ENCODE results near the gene GPR162. TPM values are rescaled to one million over a fixed set of nuclear protein-coding genes. Genes with fewer than 3 reads are reported as not detected.

The GPR162 gene
- polyA plus RNA-seq, 2 of the 4 experiments (the other 2 are of a cell fraction), result 1.7 to 1.8 TPM

- POLR2A ChIA-PET, result interaction anchor here (1.0 to 1.1 kb wide), 2 partner anchors 59 to 72 kb away, joined by 4 to 5 read pairs; partner anchors contain the start of genes MLF2 and PTMS
- 18% methylated on average over 18 of the region's 19 CpGs for WGBS (ENCODE audit: missing lambda C conversion rate)
These were observed 3.9 kb downstream of the GPR162 start for GRCh38 chr12:6825398-6826124.

GRCh38 chr12:6826125-6826733 lies 4.6 kb downstream of the GPR162 start:
- WGBS (ENCODE audit: missing lambda C conversion rate), result 65% methylated on average over 17 of the region's 17 CpGs
- ATAC-seq, result no peak
- H3K4me2 ChIP-seq, result no peak overlapping the region
- POLR2A ChIA-PET, result interaction anchor here (1.1 kb wide), 1 partner anchor 61 kb away, joined by 3 read pairs; the partner anchor contains the start of gene PTMS
- H3K9me3 ChIP-seq, result no peaks in the 10 kb centered on the region
- no peak for TF ChIP-seq POLR2AphosphoS2 (conservative IDR thresholded peaks at IDR 0.05; ENCODE audit: low read length)
- no peak for TF ChIP-seq HOXB13 (CRISPR knock-in tag; IDR thresholded peaks at IDR 0.05; ENCODE audit: low read depth)
- no peak for TF ChIP-seq CHD4 (IDR thresholded peaks at IDR 0.05; ENCODE audit: borderline replicate concordance)
- TF ChIP-seq TFCP2L1 (CRISPR knock-in tag; IDR thresholded peaks at IDR 0.05), result no peak
- TF ChIP-seq JUNB (IDR thresholded peaks at IDR 0.05), result no peak
- TF ChIP-seq ZC3H11A (IDR thresholded peaks at IDR 0.05), result no peak
- no peak for TF ChIP-seq POLR2A (IDR thresholded peaks at IDR 0.05; ENCODE audit: low read length)
- no peak overlapping the region for H3K27ac ChIP-seq
- H3K4me1 ChIP-seq, result peaks cover 27% of the 10 kb centered on the region
- DNase-seq (ENCODE audit: low read depth in 1 of 2, low spot score in 1 of 2), result no peak
- H3K4me3 ChIP-seq, result no peak overlapping the region
- no peak for FAIRE-seq
- CTCF ChIA-PET, result interaction anchor here (0.6 to 29.8 kb wide), 44 partner anchors 9 to 388 kb away, joined by 3 to 306 read pairs (median 5); partner anchors contain the start of genes CD4, CDCA3, COPS7A and GNB3

More at GRCh38 chr12:6825398-6826124, 3.9 kb downstream of the GPR162 start:
- peak overlapping the region in 1 of 2 experiments; percentile 39; a peak in 3 of 6 replicates for H3K27ac ChIP-seq
- ATAC-seq (peak; percentile 40 to 78), FAIRE-seq (no peak), DNase-seq (ENCODE audit: low read depth in 1 of 2, low spot score in 1 of 2) (peak; percentile 87 to 95)
- H3K9me3 ChIP-seq, result no peaks in the 10 kb centered on the region
- TF ChIP-seq MAX (IDR thresholded peaks at IDR 0.05) (no peak; the same call in 1 of the 2 replicates), RAD21 (conservative IDR thresholded peaks at IDR 0.05 in 1 of 2, IDR thresholded peaks at IDR 0.05 in 1 of 2) (peak; percentile 91 to 94), REST (IDR thresholded peaks at IDR 0.05) (no peak), HOXB13 (CRISPR knock-in tag; IDR thresholded peaks at IDR 0.05; ENCODE audit: low read depth) (no peak), SMC3 (IDR thresholded peaks at IDR 0.05) (peak; percentile 76), CTCF (IDR thresholded peaks at IDR 0.05) (peak; percentile 92)
- H3K4me2 ChIP-seq, result peak overlapping the region; percentile 69
- CTCF ChIA-PET, result interaction anchor here (0.5 to 29.8 kb wide), 58 partner anchors 9 to 588 kb away, joined by 3 to 306 read pairs (median 5); partner anchors contain the start of genes CD4, CDCA3, COPS7A and GNB3
- H3K4me1 ChIP-seq, result peaks cover 31% of the 10 kb centered on the region
- H3K4me3 ChIP-seq, result no peak overlapping the region

GRCh38 chr12:6826734-6827436 lies 5.3 kb downstream of the GPR162 start:
- peak overlapping the region; percentile 87 to 96 for H3K27ac ChIP-seq
- H3K4me3 ChIP-seq, result no peak overlapping the region
- ATAC-seq (no peak), DNase-seq (ENCODE audit: low read depth in 1 of 2, low spot score in 1 of 2) (no peak), FAIRE-seq (no peak)
- WGBS (ENCODE audit: missing lambda C conversion rate), result 81% methylated on average over 22 of the region's 22 CpGs
- no peaks in the 10 kb centered on the region for H3K9me3 ChIP-seq
- POLR2A ChIA-PET, result interaction anchor here (0.6 to 2.6 kb wide), 5 partner anchors 24 to 103 kb away, joined by 3 to 20 read pairs (median 3); partner anchors contain the start of genes CDCA3, COPS7A, MLF2 and PTMS
- peak overlapping the region; percentile 72 for H3K4me2 ChIP-seq
- H3K4me1 ChIP-seq, result peaks cover 24% of the 10 kb centered on the region
- CTCF ChIA-PET, result interaction anchor here (0.6 to 29.8 kb wide), 29 partner anchors 8 to 264 kb away, joined by 3 to 306 read pairs (median 9); partner anchors contain the start of genes CD4, CDCA3, COPS7A and GNB3
- no peak for TF ChIP-seq NR3C1 (IDR thresholded peaks at IDR 0.05)
- TF ChIP-seq HEYL (CRISPR knock-in tag; IDR thresholded peaks at IDR 0.05), result no peak
- TF ChIP-seq TFCP2L1 (CRISPR knock-in tag; IDR thresholded peaks at IDR 0.05), result no peak
- no peak for TF ChIP-seq BCL3 (IDR thresholded peaks at IDR 0.05)
- TF ChIP-seq ZSCAN20 (CRISPR knock-in tag; IDR thresholded peaks at IDR 0.05), result no peak
- no peak for TF ChIP-seq HDAC2 (IDR thresholded peaks at IDR 0.05)
- TF ChIP-seq USF2 (IDR thresholded peaks at IDR 0.05), result no peak
- no peak for TF ChIP-seq ATOH8 (CRISPR knock-in tag; IDR thresholded peaks at IDR 0.05; ENCODE audit: low read depth)
- TF ChIP-seq KDM1A (IDR thresholded peaks at IDR 0.05; ENCODE audit: low read depth), result no peak
- TF ChIP-seq PHF8 (IDR thresholded peaks at IDR 0.05; ENCODE audit: borderline replicate concordance, low read depth), result no peak
